HG03175 (cell line): Measurements from ENCODE around the gene CPHXL2.

Source experiments
- ATAC-seq: cut with Tn5 transposase; IDR thresholded peaks from one replicate; pipeline ENCODE4 v1.9.1; 2021; ENCODE audit warnings: mild to moderate bottlenecking, moderate library complexity; ENCODE audit not compliant: unreplicated experiment

Gene CPHXL2

GRCh38 chr16:75676909-75677308 is at the start of gene CPHXL2:
Gene CPHXL2, minus strand, starts transcription at chr16:75677009. Its CDS starts 10 bp downstream, at chr16:75676999.
- no peak for ATAC-seq

GRCh38 chr16:75726390-75726789 is 49.6 kb upstream of the CPHXL2 start, which contains the start of gene CPHXL:
Gene CPHXL, minus strand, starts transcription at chr16:75726490. Its CDS starts 48 bp downstream, at chr16:75726442.
- ATAC-seq: no peak

GRCh38 chr16:75718452-75718851 is 41.6 kb upstream of the CPHXL2 start:
- no peak for ATAC-seq

GRCh38 chr16:75714661-75715060 is 37.9 kb upstream of the CPHXL2 start:
- no peak for ATAC-seq

DNA sequence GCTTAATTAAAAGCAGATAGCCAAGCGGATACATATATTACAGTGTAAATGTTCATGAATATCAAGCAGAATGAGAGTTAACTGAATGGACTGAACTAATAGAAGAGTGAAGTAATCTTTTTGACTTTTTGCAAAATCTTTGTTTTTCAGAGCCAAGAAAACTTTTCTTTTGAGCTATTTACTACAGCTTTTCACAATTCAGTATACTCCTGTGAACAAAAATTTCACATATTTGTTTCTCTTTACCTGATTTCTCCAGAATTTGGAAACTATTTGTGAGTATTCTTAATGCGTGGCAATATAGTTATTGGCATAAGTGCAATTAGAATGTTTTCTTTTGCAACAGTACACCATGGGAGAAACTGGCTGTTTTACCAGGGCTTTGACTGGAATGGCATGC is 33.5 kb upstream of the CPHXL2 start:
- no peak for ATAC-seq

GRCh38 chr16:75703306-75703705 is 26.5 kb upstream of the CPHXL2 start:
- ATAC-seq: no peak

DNA sequence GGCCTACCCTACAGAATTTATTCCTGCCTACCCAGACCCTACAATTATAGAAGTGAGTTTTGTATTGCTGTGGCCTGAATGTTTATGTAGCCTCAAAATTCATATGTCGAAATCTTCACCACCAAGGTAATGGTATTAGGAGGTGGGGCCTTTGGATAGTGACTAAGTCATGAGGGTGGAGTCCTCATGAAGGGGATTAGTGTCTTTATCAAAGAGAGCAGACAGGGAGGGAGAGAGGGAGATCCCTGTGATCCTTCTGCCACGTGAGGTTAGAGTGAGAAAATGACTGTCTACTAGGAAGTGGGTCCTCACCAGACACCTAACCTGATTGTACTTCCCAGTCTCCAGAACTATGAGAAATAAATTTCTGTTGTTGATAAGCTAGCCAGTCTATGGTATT is 25.4 kb upstream of the CPHXL2 start:
- no peak for ATAC-seq

DNA sequence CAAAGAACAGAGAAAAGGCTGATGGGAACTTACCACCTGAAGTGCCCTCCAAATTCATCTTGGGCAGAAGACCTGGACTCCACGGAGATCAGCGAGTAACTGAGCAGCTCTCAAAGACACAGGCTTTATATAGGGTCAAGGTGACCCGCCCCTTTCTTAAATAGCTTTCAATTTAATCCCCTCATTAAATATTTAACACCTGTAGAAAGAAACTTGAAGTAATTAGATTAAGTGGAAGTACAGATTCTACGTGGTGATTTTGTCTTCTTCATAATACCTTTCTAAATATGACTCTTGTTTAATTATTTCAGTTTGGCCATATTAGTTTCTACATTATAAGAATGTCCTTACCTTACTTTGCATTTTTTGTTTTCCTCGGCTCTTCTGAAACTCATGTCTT is 24.6 kb upstream of the CPHXL2 start, which contains the start of gene DUXB:
Gene DUXB (minus strand): TSS at position 101 of the 400 bp plus-strand sequence. CDS start 43 bp downstream, at position 58.
- ATAC-seq: no peak

DNA sequence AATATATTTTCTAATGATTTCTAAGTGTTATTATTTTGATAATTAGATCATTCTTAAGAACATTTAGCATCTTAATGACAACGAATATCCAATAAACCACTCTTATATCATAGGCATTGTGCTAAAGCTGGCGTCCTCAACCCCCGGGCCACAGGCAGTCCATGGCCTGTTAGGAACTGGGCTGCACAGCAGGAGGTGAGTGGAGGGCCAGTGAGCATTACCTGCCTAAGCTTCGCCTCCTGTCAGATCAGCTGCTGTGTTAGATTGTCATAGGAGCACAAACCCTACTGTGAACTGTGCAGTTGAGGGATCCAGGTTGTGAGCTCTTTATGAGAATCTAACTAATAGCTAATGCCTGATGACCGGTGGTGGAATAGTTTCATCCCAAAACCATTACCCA is 20.8 kb upstream of the CPHXL2 start:
- ATAC-seq: no peak

DNA sequence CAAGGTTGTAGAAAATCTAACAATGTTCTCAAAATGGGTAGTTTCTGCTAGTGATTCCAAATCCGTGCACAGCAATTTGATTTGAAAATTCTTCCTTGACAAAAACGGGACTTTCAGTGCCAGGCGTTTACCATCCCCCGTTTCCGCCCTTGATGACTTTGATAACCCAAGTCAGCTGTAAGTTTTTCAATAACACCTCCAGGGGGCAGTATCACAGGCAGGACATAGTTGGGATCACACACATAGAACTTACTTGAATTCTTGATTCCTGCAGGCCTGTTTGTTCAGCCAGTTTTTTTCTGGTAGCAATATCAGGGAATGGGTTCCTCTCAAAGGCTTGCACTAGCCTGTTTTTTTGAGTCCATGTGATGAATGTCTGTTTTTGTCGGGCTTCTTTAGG is 18.9 kb upstream of the CPHXL2 start:
- no peak for ATAC-seq

DNA sequence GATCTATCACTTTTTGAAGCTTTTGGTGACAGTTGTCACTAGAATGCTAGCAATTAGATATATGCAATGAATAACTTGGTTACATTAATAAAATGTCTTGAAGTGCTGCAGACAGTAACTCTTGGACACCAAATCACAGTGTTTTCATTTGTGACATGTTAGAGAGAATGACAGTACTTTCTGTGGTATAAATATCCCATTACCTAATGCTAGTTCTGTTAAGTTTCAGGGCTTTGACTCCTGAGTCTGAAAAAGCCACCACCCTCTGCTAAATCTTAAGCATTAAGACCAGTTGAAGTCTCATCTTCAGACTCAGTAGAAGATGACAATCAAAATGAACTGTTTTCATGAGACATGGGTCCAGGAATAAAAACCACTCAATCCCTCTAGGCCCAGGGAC is 10.6 kb upstream of the CPHXL2 start:
- no peak for ATAC-seq

DNA sequence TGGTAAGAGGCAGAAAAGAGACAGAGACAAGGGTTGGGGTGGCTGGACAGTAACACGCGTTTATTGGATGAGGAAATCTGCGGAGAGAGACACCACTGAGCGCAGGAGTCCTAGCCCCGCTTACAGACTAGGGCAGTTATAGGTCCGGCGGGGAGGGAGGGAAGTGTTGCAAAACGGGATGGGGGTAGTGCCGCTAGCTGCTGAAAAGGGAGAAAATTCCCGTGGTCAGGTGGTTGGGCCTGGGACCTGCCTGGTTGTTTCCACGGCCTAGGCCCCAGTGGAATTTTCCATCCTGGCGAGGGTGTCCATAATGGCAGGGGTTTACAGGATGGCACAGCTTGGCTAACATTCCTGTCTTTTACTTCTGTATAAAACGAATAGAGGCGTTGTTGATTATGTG is 5.5 kb upstream of the CPHXL2 start:
- ATAC-seq: no peak

DNA sequence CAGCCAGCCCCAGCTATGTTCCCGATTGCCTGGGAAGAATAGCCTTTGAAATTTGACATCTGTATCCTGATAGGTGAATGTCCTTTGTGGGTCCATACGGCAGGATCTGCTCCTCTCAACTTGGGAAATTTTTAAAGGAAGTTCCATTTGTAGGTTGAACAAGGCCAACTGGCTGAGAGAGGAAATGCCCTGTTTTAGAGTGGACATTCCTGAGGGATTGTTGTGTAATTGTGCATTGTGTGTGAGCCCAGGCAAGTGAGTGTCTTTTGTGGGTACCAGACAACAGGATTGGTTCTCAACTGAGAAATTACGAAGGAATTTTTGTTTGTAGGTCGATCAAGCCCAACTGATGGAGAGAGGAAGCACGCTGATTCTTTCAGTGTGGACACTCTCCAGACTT is 2.6 kb upstream of the CPHXL2 start:
- no peak for ATAC-seq

GRCh38 chr16:75667503-75667902 is 9.3 kb downstream of the CPHXL2 start:
- no peak for ATAC-seq

DNA sequence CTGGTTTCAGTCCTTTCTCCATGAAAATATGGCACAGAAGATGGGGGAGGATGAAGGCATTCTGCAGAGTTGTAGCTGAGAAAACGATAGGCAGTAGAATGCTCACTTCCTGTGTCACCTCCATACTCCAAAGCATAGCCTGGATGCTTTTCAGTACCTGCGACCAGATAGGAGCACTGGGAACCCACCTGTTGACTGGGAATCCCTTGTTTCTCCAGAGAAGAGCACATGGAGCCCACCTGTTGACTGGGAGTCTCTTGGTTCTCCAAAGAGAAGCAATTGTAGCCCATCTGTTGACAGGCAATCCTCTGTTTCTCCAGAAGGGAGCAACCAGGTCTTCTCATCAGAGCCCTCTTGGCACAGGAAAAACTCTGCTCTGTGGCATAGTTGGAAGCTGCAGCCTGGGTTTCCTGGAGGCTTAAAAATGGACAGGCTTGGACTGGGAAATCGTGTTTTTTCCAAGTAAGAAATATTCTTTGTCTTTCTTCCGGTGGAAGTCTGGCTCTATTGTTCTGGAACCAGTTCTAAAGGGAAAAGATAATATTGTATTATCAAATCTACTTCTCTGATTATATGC is 16.0 kb downstream of the CPHXL2 start:
- ATAC-seq: no peak

DNA sequence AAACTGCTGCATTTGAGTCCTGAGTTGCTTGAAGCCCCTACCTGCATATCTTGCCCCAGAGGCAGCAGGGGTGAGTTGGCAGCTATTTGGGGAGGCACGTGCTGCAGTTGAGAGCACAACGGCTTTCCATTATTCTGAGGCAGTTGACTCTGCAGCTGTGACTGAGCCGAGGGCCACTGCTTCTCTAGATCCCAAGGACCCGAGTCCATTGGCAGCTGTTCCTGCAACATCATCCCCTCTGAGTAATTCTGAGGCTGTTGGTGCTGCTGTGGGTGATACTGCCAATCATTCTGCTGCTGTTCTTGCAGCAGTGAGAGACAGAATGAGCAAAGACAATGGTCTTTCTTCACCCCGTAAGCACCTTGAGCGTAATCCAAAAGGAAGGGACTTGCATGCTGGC is 16.5 kb downstream of the CPHXL2 start:
- no peak for ATAC-seq

- ATAC-seq: no peak
Observed at GRCh38 chr16:75658175-75658574, 18.6 kb downstream of the CPHXL2 start.

- no peak for ATAC-seq
Observed at GRCh38 chr16:75653922-75654321, 22.9 kb downstream of the CPHXL2 start.

DNA sequence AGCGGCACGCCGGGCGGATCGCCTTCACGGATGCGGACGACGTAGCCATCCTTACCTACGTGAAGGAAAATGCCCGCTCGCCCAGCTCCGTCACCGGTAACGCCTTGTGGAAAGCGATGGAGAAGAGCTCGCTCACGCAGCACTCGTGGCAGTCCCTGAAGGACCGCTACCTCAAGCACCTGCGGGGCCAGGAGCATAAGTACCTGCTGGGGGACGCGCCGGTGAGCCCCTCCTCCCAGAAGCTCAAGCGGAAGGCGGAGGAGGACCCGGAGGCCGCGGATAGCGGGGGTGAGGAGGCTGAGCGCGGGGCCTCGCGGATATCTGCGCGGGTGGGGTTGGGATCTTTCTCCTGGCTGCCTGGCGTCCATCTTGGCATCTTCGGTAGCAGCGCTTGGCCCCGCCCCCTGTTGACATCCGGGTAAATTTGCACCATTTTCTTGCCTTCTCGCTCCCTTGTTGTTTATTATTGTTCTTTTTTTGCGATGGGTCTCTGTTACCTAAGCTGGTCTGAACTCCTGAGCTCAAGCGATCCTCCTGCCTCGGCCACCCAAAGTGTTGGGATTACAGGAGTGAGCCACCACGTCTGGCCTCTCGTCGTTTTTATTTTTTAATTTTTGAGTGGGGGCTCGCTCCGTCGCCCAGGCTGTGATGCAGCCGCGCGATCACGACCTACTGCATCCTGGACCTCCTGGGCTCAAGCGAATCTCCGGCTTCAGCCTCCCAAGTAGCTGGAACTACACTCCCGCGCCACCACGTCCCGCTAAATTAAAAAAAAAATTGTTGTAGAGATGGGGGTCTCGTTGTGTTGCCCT is 28.3 kb downstream of the CPHXL2 start:
- ATAC-seq: peak; percentile 40

DNA sequence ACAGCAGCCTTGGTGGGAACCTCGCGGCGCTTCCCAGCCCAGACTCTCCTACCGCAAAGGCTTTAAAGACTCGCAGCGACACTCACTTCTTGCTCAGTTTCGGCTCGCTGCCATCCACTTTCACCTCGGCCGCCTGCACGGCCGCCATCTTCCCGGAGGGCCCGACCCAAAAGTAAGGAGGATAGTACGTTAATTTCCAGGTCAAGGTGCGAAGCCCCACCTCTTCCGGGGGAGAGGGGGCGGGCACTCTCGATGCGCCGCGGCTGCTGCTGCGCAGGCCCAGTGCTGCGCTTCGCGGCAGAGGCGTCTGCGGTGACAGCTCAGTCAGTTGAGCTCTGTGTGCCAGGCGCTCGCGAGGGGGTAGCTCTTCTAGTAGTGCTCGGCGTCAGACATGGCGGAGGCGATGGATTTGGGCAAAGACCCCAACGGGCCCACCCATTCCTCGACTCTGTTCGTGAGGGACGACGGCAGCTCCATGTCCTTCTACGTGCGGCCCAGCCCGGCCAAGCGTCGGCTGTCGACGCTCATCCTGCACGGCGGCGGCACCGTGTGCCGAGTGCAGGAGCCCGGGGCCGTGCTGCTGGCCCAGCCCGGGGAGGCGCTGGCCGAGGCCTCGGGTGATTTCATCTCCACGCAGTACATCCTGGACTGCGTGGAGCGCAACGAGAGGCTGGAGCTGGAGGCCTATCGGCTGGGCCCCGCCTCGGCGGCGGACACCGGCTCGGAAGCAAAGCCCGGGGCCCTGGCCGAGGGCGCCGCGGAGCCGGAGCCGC is 29.1 kb downstream of the CPHXL2 start, which contains the start of the genes KARS1 and TERF2IP:
Gene KARS1 (minus strand): TSS at position 174 of the 773 bp plus-strand sequence. CDS start 26 bp downstream, at position 148.
Gene TERF2IP (plus strand): TSS at position 282 of the 773 bp plus-strand sequence. CDS start 110 bp downstream, at position 392.
- peak; percentile 84 for ATAC-seq

DNA sequence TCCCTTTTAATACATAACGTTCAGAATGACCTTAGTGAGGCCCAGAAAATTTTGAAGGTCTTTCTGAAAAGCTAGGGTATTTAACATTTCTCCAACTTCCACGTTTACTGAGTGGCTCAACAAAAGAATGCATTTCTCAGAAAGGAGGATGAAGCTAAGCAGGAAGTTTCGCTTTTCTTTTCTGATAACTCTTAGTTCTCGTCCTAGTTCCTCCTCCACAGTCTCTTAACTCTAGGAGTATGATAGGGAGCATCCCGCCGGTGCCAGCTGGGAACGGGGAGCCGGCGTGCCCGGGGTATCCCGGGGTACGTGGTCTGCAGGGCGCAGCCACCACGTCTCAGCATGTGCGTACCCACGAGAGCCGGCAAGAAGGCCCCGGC is 29.7 kb downstream of the CPHXL2 start:
- ATAC-seq: peak; percentile 17
